CD4-positive, alpha-beta T cell treated with Interferon alpha-2 for 1 hour (primary cell): ENCODE data around the gene EFEMP1.

Experiments
- DNase-seq, 2 donors: peaks; one replicate each; pipeline ENCODE4 v3.0.0-alpha.2; 2020 to 2022

EFEMP1 gene

GRCh38 chr2:55826246-55826645, 97.3 kb downstream of the EFEMP1 start:
- DNase-seq, result no peak

GRCh38 chr2:55824551-55825096, 99.0 kb downstream of the EFEMP1 start:
- DNase-seq, result no peak
